K562 (cell line): Measurements from ENCODE around the gene SVBP. TPM values are rescaled to one million over a fixed set of nuclear protein-coding genes. Genes with fewer than 3 reads are reported as not detected.

ENCODE experiments used
- ATAC-seq: fragments of 200-7000 bp; cut with Tn5 transposase; 3 replicates; pipeline ENCODE4 v1.9.1; 2020; ENCODE audit warnings: moderate library complexity
- BruUV-seq: library from RNA; stranded (reverse); fragments of 400-500 nt; replicated peaks from 2 replicates; lab custom pipeline; 2021; lab: Mats Ljungman, UMichigan
- CTCF ChIA-PET: fragments of 300-600 bp; formaldehyde crosslinking; extraction: SDS; loops from one replicate; lab custom pipeline; 2021; ENCODE audit warnings: low intra/inter-chr PET ratio; lab: Yijun Ruan, JAX
- POLR2A ChIA-PET: fragments of 300-600, 350-650 bp; sonication (Branson Sonifier 250); formaldehyde crosslinking; extraction: SDS; loops from one replicate; lab custom pipeline; 2021; ENCODE audit warnings: antibody characterized with exemption, inconsistent platforms; lab: Yijun Ruan, JAX
- DNase-seq, 4 experiments: peaks; one replicate each; pipeline versions ENCODE4 v3.0.0 to v3.0.0-alpha.2; 2011 to 2018; ENCODE audit warnings: low spot score in 3 of 4, mixed read lengths in 3 of 4; ENCODE audit errors: extremely low read depth in 1 of 4
- FAIRE-seq: peaks from 2 replicates; lab custom pipeline; 2011; peaks lifted over from hg19 to GRCh38; lab: Jason Lieb, UNC
- H2AFZ ChIP-seq: 2 replicates; pipeline ENCODE4 v1.6.0; 2011; ENCODE audit warnings: low read depth, low read length, control low read depth, inconsistent platforms
- H3K27ac ChIP-seq: fragments of 200-600 bp; 3 replicates; pipeline ENCODE4 v1.8.0; 2011; ENCODE audit warnings: low read depth, mild to moderate bottlenecking, control low read depth, inconsistent platforms, low read length, moderate library complexity, mixed read lengths; ENCODE audit errors: extremely low read depth
- H3K27me3 ChIP-seq, 2 experiments: fragments of 300-600 bp in 1 of 2; 2 replicates in 1 of 2; 3 replicates in 1 of 2; pipeline versions ENCODE4 v1.6.0 to v1.8.0; 2011; ENCODE audit warnings: inconsistent platforms in 2 of 2, low read length in 2 of 2, mild to moderate bottlenecking in 1 of 2, mixed read lengths in 1 of 2, moderate library complexity in 1 of 2; ENCODE audit not compliant: control insufficient read depth in 2 of 2, insufficient read depth in 2 of 2
- H3K36me3 ChIP-seq: fragments of 300-600 bp; 3 replicates; pipeline ENCODE4 v1.8.0; 2011; ENCODE audit warnings: mild to moderate bottlenecking, low read length, inconsistent platforms; ENCODE audit not compliant: control insufficient read depth, insufficient read depth
- H3K4me1 ChIP-seq, 2 experiments: fragments of 200-600 bp in 1 of 2; replicated peaks in 1 of 2; 2 replicates in 1 of 2; 3 replicates in 1 of 2; pipeline versions ENCODE4 v1.5.1 to v1.8.0; 2011; ENCODE audit warnings: inconsistent platforms in 2 of 2, low read length in 2 of 2, mild to moderate bottlenecking in 1 of 2, mixed read lengths in 1 of 2, moderate library complexity in 1 of 2; ENCODE audit not compliant: control insufficient read depth in 2 of 2, insufficient read depth in 2 of 2
- H3K4me2 ChIP-seq: 2 replicates; pipeline ENCODE4 v1.6.1; 2011; ENCODE audit warnings: low read length, control low read depth, inconsistent platforms, mixed read lengths; ENCODE audit not compliant: insufficient read depth
- H3K4me3 ChIP-seq: fragments of 200-600 bp; sonication (generic), shearing (Covaris generic); 2 replicates; pipeline ENCODE4 v1.5.1; 2016; ENCODE audit warnings: control low read depth, inconsistent platforms
- H3K79me2 ChIP-seq: fragments of 200-600 bp; 3 replicates; pipeline ENCODE4 v1.8.0; 2011; ENCODE audit warnings: low read length, inconsistent platforms; ENCODE audit not compliant: control insufficient read depth, insufficient read depth
- H3K9ac ChIP-seq, 2 experiments: 2 replicates each; pipeline versions ENCODE4 v1.6.0 to v1.6.1; 2011; ENCODE audit warnings: low read depth in 2 of 2, low read length in 2 of 2, control low read depth in 1 of 2, inconsistent platforms in 1 of 2, mild to moderate bottlenecking in 1 of 2, mixed read lengths in 1 of 2; ENCODE audit not compliant: insufficient read depth in 1 of 2
- H3K9me1 ChIP-seq: one replicate; pipeline ENCODE4 v1.6.0; 2011; ENCODE audit warnings: inconsistent platforms, mild to moderate bottlenecking, low read length, moderate library complexity; ENCODE audit not compliant: control insufficient read depth, insufficient read depth
- H3K9me3 ChIP-seq: replicated peaks from 2 replicates; pipeline ENCODE4 v1.5.1; 2011; ENCODE audit warnings: low read depth, low read length, inconsistent platforms; ENCODE audit not compliant: control insufficient read depth, insufficient read depth
- H4K20me1 ChIP-seq: replicated peaks from 2 replicates; pipeline ENCODE4 v1.6.1; 2011; ENCODE audit warnings: low read length, inconsistent platforms, mixed read lengths; ENCODE audit not compliant: control insufficient read depth, insufficient read depth
- CLOCK ChIP-seq: fragments of 250-450 bp; sonication (Bioruptor Pico); IDR thresholded peaks from 2 replicates; pipeline ENCODE4 v1.4.0; 2020; ENCODE audit warnings: mild to moderate bottlenecking, moderate library complexity, borderline replicate concordance
- ELK1 ChIP-seq: sonication (generic); formaldehyde crosslinking; IDR thresholded peaks from 2 replicates; pipeline ENCODE4 v1.8.1; 2022; ENCODE audit warnings: missing genetic modification reagents
- HMG20B ChIP-seq: fragments of 250-450 bp; sonication (Bioruptor Pico); IDR thresholded peaks from 2 replicates; pipeline ENCODE4 v1.5.0; 2021; ENCODE audit warnings: mild to moderate bottlenecking
- IRF1 ChIP-seq: sonication (generic); formaldehyde crosslinking; IDR thresholded peaks from 2 replicates; pipeline ENCODE4 v1.8.0; 2022; ENCODE audit warnings: missing genetic modification reagents, mild to moderate bottlenecking, borderline replicate concordance
- MXI1 ChIP-seq: IDR thresholded peaks from 2 replicates; pipeline ENCODE4 v1.6.1; 2011; ENCODE audit warnings: low read depth, mild to moderate bottlenecking, improper control_type of control experiment, low read length
- NELFE ChIP-seq: IDR thresholded peaks from 2 replicates; pipeline ENCODE4 v1.6.1; 2011; ENCODE audit warnings: mild to moderate bottlenecking; ENCODE audit not compliant: insufficient read depth, insufficient read length
- NR0B1 ChIP-seq: fragments of 450-650 bp; IDR thresholded peaks from one replicate; pipeline ENCODE4 v1.6.1; 2018; ENCODE audit warnings: mild to moderate bottlenecking, moderate library complexity; ENCODE audit not compliant: partially characterized antibody
- SNAPC5 ChIP-seq: fragments of 250-450 bp; sonication (Bioruptor Pico); IDR thresholded peaks from 2 replicates; pipeline ENCODE4 v1.8.0; 2021; ENCODE audit warnings: moderate library complexity, mild to moderate bottlenecking, inconsistent platforms
- SUPT5H ChIP-seq: fragments of 450-650 bp; IDR thresholded peaks from 2 replicates; pipeline ENCODE4 v1.6.1; 2016
- ZNF239 ChIP-seq: fragments of 250-450 bp; sonication (Bioruptor Pico); IDR thresholded peaks from 2 replicates; pipeline ENCODE4 v1.4.0; 2020; ENCODE audit warnings: mild to moderate bottlenecking
- ZNF668 ChIP-seq: fragments of 250-450 bp; sonication (Bioruptor Pico); IDR thresholded peaks from 2 replicates; pipeline ENCODE4 v1.8.0; 2022; ENCODE audit warnings: mild to moderate bottlenecking, inconsistent platforms
- ZNF79 ChIP-seq: fragments of 250-450 bp; sonication (Bioruptor Pico); IDR thresholded peaks from 2 replicates; pipeline ENCODE4 v1.4.0; 2020; ENCODE audit warnings: low read depth, mild to moderate bottlenecking, moderate library complexity
- WGBS: fragments of 100-300 bp; shearing (Covaris generic); methylation state at CpG from one replicate; pipeline ENCODE4 v1.1.6; 2016; ENCODE audit warnings: low coverage, mixed read lengths; ENCODE audit not compliant: insufficient coverage; ENCODE audit errors: missing lambda C conversion rate; 5-methylcytosine and 5-hydroxymethylcytosine counted together
- in situ Hi-C: fragments of 300-500 bp; cut with MboI; formaldehyde crosslinking; loops from 4 replicates; pipeline ENCODE4 v1.15.0; 2018; ENCODE audit warnings: inconsistent platforms, mixed read lengths
- intact Hi-C: fragments of 100-400 bp; cut with micrococcal nuclease; formaldehyde crosslinking; loops from 2 replicates; pipeline ENCODE4 v1.14.2; 2022
- polyA plus RNA-seq, 8 experiments: library from polyadenylated mRNA; depleted of rRNA in 4 of 8; stranded (reverse) in 5 of 8; unstranded in 3 of 8; fragments of >200 nt; fragmentation: Nextera tagmentation in 2 of 8; fragmentation: Illumina TruSeq in 1 of 8; extraction: Ambion mirVana in 2 of 8; extraction: Trizol in 1 of 8; gene quantifications; 2 replicates each; pipeline versions ENCODE4 v1.2.1 to v1.2.3, GENCODE V29; 2011 to 2014; ENCODE audit warnings: inconsistent platforms in 1 of 8, missing spikeins in 1 of 8
- total RNA-seq, 7 experiments: library from RNA; depleted of rRNA in 6 of 7; stranded (reverse); fragments of >200 nt in 6 of 7; fragmentation: Illumina TruSeq in 2 of 7; extraction: Trizol in 2 of 7; gene quantifications; 2 replicates each; pipeline versions ENCODE4 v1.2.1 to v1.2.3, GENCODE V29; 2011 to 2021; ENCODE audit warnings: low replicate concordance in 1 of 7

SVBP gene
- total and polyA plus RNA-seq, 9 of the 15 experiments (the other 6 are each of a cell fraction or from before 2014, with no cell fraction given), result 31.7 to 49.7 (median 40.0) TPM

GRCh38 chr1:42860339-42861013, 43.3 kb upstream of the SVBP start:
- H2AFZ ChIP-seq, result no peak overlapping the region
- no peaks in the 10 kb centered on the region for H3K79me2 ChIP-seq
- no peak overlapping the region for H3K4me2 ChIP-seq
- peaks cover 0 to 7% of the 10 kb centered on the region in 2 experiments; a peak in 2 of 5 replicates for H3K27me3 ChIP-seq
- no TSS peak for BruUV-seq
- no peaks in the 10 kb centered on the region for H3K36me3 ChIP-seq
- ATAC-seq, result 0 out of 3 replicates have a peak, but pooled peaks have one; percentile 37
- no peak for FAIRE-seq
- H3K9me1 ChIP-seq, result no peaks in the 10 kb centered on the region
- intact Hi-C loops, result no loop called here
- WGBS, result 12% methylated on average over 4 of the region's 4 CpGs
- H3K9ac ChIP-seq, result no peak overlapping the region
- no peaks in the 10 kb centered on the region for H4K20me1 ChIP-seq
- peaks cover 19% of the 10 kb centered on the region for H3K9me3 ChIP-seq
- in situ Hi-C loops, result no loop called here
- H3K4me3 ChIP-seq, result no peak overlapping the region
- no peaks in the 10 kb centered on the region; a peak in 1 of 5 replicates for H3K4me1 ChIP-seq
- POLR2A ChIA-PET, result no interaction called here
- no peak overlapping the region for H3K27ac ChIP-seq
- CTCF ChIA-PET, result no interaction called here
- DNase-seq, result no peak
- TF ChIP-seq MXI1 (no peak), ELK1 (CRISPR knock-in tag) (no peak), SNAPC5 (CRISPR knock-in tag) (no peak), ZNF79 (no peak), ZNF668 (CRISPR knock-in tag) (no peak), CLOCK (no peak), ZNF239 (CRISPR knock-in tag) (no peak), HMG20B (CRISPR knock-in tag) (no peak), SUPT5H (no peak), IRF1 (CRISPR knock-in tag) (no peak), NR0B1 (no peak), NELFE (no peak)
